ENCODE data around the gene PHKA1. TPM values are rescaled to one million over a fixed set of nuclear protein-coding genes. Genes with fewer than 3 reads are reported as not detected.

The PHKA1 gene
- total RNA-seq, 1 experiment from 2014 or later: 10.5 TPM

DNA sequence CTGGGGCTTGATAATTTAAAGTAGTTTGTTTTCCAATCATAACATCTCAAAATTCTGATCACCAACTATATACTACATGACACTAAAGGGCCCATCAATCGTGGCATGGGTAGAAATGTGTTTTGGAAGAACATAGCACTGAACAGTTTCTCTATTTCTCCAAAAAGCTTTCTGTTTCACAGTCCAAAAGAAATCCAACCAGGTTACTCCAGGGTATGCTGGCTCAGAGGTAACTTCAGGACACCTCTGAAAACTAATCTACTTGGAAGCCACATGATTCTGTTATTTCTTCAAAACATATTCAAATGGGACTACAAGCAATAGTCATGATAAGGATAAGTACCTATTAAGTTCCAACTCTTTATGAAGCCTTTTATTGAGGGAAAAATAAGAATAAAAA is 8.3 kb downstream of the PHKA1 start:
- DNase-seq (ENCODE audit: low spot score): no peak
- intact Hi-C loops (cut with micrococcal nuclease; ENCODE audit: unreplicated experiment): no loop called here
- ChIA-PET POLR2A (ENCODE audit: low non-redundant PET) (no interaction called here), CTCF (no interaction called here)
- Histone ChIP-seq H3K4me1 (ENCODE audit: insufficient read depth, low read length, poor library complexity, severe bottlenecking) (no peaks in the 10 kb centered on the region), H3K27me3 (replicated peaks; ENCODE audit: insufficient read depth, low read depth, low read length, poor library complexity) (no peaks in the 10 kb centered on the region), H3K9me3 (ENCODE audit: low read depth, low read length, poor library complexity, severe bottlenecking) (no peaks in the 10 kb centered on the region), H3K36me3 (ENCODE audit: insufficient read depth, low read length, poor library complexity, severe bottlenecking) (no peaks in the 10 kb centered on the region), H3K27ac (ENCODE audit: low read depth, low read length, poor library complexity, severe bottlenecking) (no peak overlapping the region), H3K4me3 (ENCODE audit: low read depth, low read length, poor library complexity, severe bottlenecking) (no peak overlapping the region)
- no TSS peak for BruUV-seq (replicated peaks)
- TF ChIP-seq, protein P1, sequence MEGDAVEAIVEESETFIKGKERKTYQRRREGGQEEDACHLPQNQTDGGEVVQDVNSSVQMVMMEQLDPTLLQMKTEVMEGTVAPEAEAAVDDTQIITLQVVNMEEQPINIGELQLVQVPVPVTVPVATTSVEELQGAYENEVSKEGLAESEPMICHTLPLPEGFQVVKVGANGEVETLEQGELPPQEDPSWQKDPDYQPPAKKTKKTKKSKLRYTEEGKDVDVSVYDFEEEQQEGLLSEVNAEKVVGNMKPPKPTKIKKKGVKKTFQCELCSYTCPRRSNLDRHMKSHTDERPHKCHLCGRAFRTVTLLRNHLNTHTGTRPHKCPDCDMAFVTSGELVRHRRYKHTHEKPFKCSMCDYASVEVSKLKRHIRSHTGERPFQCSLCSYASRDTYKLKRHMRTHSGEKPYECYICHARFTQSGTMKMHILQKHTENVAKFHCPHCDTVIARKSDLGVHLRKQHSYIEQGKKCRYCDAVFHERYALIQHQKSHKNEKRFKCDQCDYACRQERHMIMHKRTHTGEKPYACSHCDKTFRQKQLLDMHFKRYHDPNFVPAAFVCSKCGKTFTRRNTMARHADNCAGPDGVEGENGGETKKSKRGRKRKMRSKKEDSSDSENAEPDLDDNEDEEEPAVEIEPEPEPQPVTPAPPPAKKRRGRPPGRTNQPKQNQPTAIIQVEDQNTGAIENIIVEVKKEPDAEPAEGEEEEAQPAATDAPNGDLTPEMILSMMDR (conservative IDR thresholded peaks at IDR 0.05; ENCODE audit: low read depth, low read length): no peak
- TF ChIP-seq EZH2 (IDR thresholded peaks at IDR 0.05; ENCODE audit: borderline replicate concordance, low read depth, low read length, poor library complexity, severe bottlenecking): no peak

- Histone ChIP-seq H3K27ac (ENCODE audit: low read depth, low read length, poor library complexity, severe bottlenecking) (no peak overlapping the region), H3K4me1 (ENCODE audit: insufficient read depth, low read length, poor library complexity, severe bottlenecking) (no peaks in the 10 kb centered on the region), H3K9me3 (ENCODE audit: low read depth, low read length, poor library complexity, severe bottlenecking) (no peaks in the 10 kb centered on the region), H3K27me3 (replicated peaks; ENCODE audit: insufficient read depth, low read depth, low read length, poor library complexity) (no peaks in the 10 kb centered on the region), H3K4me3 (ENCODE audit: low read depth, low read length, poor library complexity, severe bottlenecking) (no peak overlapping the region), H3K36me3 (ENCODE audit: insufficient read depth, low read length, poor library complexity, severe bottlenecking) (no peaks in the 10 kb centered on the region)
- no peak for DNase-seq (ENCODE audit: low spot score)
- no peak for TF ChIP-seq EZH2 (IDR thresholded peaks at IDR 0.05; ENCODE audit: borderline replicate concordance, low read depth, low read length, poor library complexity, severe bottlenecking)
- TF ChIP-seq, protein P1 (conservative IDR thresholded peaks at IDR 0.05; ENCODE audit: low read depth, low read length): no peak
- ChIA-PET POLR2A (ENCODE audit: low non-redundant PET) (no interaction called here), CTCF (no interaction called here)
- no TSS peak for BruUV-seq (replicated peaks)
- intact Hi-C loops (cut with micrococcal nuclease; ENCODE audit: unreplicated experiment): no loop called here
Observed at GRCh38 chrX:72705111-72705510, 9.0 kb downstream of the PHKA1 start.

DNA sequence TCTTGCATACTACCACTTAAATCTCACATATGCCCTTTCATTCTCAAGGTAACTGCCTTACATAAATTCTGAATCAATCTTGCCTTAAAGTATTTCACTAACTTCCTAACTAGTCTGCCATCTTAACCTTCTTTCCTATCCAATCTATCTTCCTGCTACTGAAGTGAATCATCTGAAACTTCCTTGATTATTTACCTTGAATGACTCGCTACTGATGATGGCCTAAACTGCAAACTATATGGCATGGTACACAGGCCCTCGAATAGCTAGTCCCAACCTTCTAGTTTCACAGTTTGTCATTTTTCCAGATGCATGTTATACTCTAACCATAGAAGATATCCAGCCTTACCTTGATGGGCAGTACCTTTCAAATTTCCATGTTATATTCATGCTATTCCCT is 19.9 kb downstream of the PHKA1 start:
- Histone ChIP-seq H3K36me3 (ENCODE audit: insufficient read depth, low read length, poor library complexity, severe bottlenecking) (no peaks in the 10 kb centered on the region), H3K4me3 (ENCODE audit: low read depth, low read length, poor library complexity, severe bottlenecking) (no peak overlapping the region), H3K27me3 (replicated peaks; ENCODE audit: insufficient read depth, low read depth, low read length, poor library complexity) (no peaks in the 10 kb centered on the region), H3K9me3 (ENCODE audit: low read depth, low read length, poor library complexity, severe bottlenecking) (no peaks in the 10 kb centered on the region), H3K4me1 (ENCODE audit: insufficient read depth, low read length, poor library complexity, severe bottlenecking) (no peaks in the 10 kb centered on the region), H3K27ac (ENCODE audit: low read depth, low read length, poor library complexity, severe bottlenecking) (no peak overlapping the region)
- ChIA-PET POLR2A (ENCODE audit: low non-redundant PET) (no interaction called here), CTCF (no interaction called here)
- intact Hi-C loops (cut with micrococcal nuclease; ENCODE audit: unreplicated experiment): no loop called here
- no TSS peak for BruUV-seq (replicated peaks)
- no peak for DNase-seq (ENCODE audit: low spot score)
- TF ChIP-seq, protein P1 (conservative IDR thresholded peaks at IDR 0.05; ENCODE audit: low read depth, low read length): no peak
- no peak for TF ChIP-seq EZH2 (IDR thresholded peaks at IDR 0.05; ENCODE audit: borderline replicate concordance, low read depth, low read length, poor library complexity, severe bottlenecking)

All from A673 (cell line).